Kidney (tissue), 14 donors: Measurements from ENCODE around the gene WSB1. TPM values are rescaled to one million over a fixed set of nuclear protein-coding genes. Genes with fewer than 3 reads are reported as not detected.

Experiments used
- DNase-seq, 5 donors: peaks; one replicate each; pipeline ENCODE4 v3.0.0-alpha.2; 2013 to 2020
- FAIRE-seq: peaks from 2 replicates; lab custom pipeline; 2012; peaks lifted over from hg19 to GRCh38; lab: Jason Lieb, UNC
- H3K27ac ChIP-seq, 2 donors: one replicate each; pipeline ENCODE4 v1.7.0; 2013; ENCODE audit warnings: low read depth in 2 of 2, low read length in 2 of 2, inconsistent platforms in 1 of 2
- H3K27me3 ChIP-seq: one replicate; pipeline ENCODE4 v1.7.1; 2013; ENCODE audit warnings: low read length, inconsistent platforms; ENCODE audit not compliant: control insufficient read depth, insufficient read depth
- H3K36me3 ChIP-seq, 3 donors: one replicate each; pipeline versions ENCODE4 v1.7.0 to v1.7.1; 2013; ENCODE audit warnings: low read length in 3 of 3, control low read depth in 1 of 3, inconsistent platforms in 1 of 3; ENCODE audit not compliant: insufficient read depth in 3 of 3, control insufficient read depth in 2 of 3
- H3K4me1 ChIP-seq, 3 donors: one replicate each; pipeline versions ENCODE4 v1.7.0 to v1.7.1; 2013; ENCODE audit warnings: low read length in 3 of 3, inconsistent platforms in 1 of 3, low read depth in 1 of 3; ENCODE audit not compliant: control insufficient read depth in 2 of 3, insufficient read depth in 2 of 3
- H3K4me3 ChIP-seq, 3 donors: one replicate each; pipeline versions ENCODE4 v1.7.0 to v1.8.1; 2013; ENCODE audit warnings: low read length in 3 of 3, control low read depth in 1 of 3, inconsistent platforms in 1 of 3
- H3K9ac ChIP-seq, 3 donors: one replicate each; pipeline versions ENCODE4 v1.7.0 to v1.7.1; 2013; ENCODE audit warnings: low read length in 3 of 3, control low read depth in 1 of 3, inconsistent platforms in 1 of 3
- H3K9me3 ChIP-seq, 3 donors: one replicate each; pipeline versions ENCODE4 v1.7.0 to v1.7.1; 2013; ENCODE audit warnings: low read length in 3 of 3, control low read depth in 1 of 3, inconsistent platforms in 1 of 3; ENCODE audit not compliant: control insufficient read depth in 2 of 3, insufficient read depth in 1 of 3
- CTCF ChIP-seq: IDR thresholded peaks from 3 replicates; pipeline ENCODE4 v1.5.1; 2012; ENCODE audit warnings: mild to moderate bottlenecking, moderate library complexity, borderline replicate concordance; ENCODE audit not compliant: insufficient read depth; ENCODE audit errors: extremely low read depth
- intact Hi-C: fragments of 100-400 bp; cut with DNase I; formaldehyde crosslinking; loops from one replicate; pipeline ENCODE4 v1.11.1; 2022
- polyA plus RNA-seq: library from polyadenylated mRNA; stranded (reverse); fragments of 350-450 nt; fragmentation: Illumina TruSeq; extraction: RNeasy Lipid Tissue Mini Kit (QIAGEN cat#74804); gene quantifications from one replicate; pipeline ENCODE4 v1.2.3, GENCODE V29; 2014; ENCODE audit warnings: low read depth, low replicate concordance; ENCODE audit not compliant: insufficient read depth
- total RNA-seq: library from RNA; stranded (reverse); fragmentation: NEBNext Ultra II Directional; extraction: Animal tissue kit (Norgen Biotek cat#: 25700); gene quantifications from one replicate; pipeline ENCODE4 v1.2.1, GENCODE V29; 2021
- donor health status: control.
- donor health status: control.
- donor health status: control.
- donor health status: control.
- donor health status: control.
- donor health status: DM: yes; HTN: yes; CAD: no.
- donor health status: Normal renal cell carcinoma (clear cell type).

WSB1 gene
- total and polyA plus RNA-seq, 2 donors from 2014 or later = 59.8 to 195 TPM

- no peak for DNase-seq
- intact Hi-C loops = no loop called here
- Histone ChIP-seq H3K9me3 (no peaks in the 10 kb centered on the region), H3K4me3 (no peak overlapping the region), H3K27ac (peak overlapping the region; percentile 54 to 81), H3K4me1 (peaks cover under 1 to 28% (median 24%) of the 10 kb centered on the region in 3 donors), H3K9ac (peak overlapping the region in 2 of 3 donors; percentile 2), H3K36me3 (peaks cover 3 to 9% (median 6%) of the 10 kb centered on the region in 3 donors), H3K27me3 (no peaks in the 10 kb centered on the region)
- no peak for FAIRE-seq
- TF ChIP-seq CTCF = no peak
Measured at GRCh38 chr17:27320222-27320560, 26.3 kb downstream of the WSB1 start.

- H3K4me1 ChIP-seq = peaks cover 0 to 28% (median 20%) of the 10 kb centered on the region in 3 donors
- H3K9me3 ChIP-seq = no peaks in the 10 kb centered on the region
- intact Hi-C loops = no loop called here
- DNase-seq = no peak
- TF ChIP-seq CTCF = no peak
- no peak overlapping the region for H3K4me3 ChIP-seq
- H3K27ac ChIP-seq = no peak overlapping the region
- H3K36me3 ChIP-seq = peaks cover 0 to 4% (median 4%) of the 10 kb centered on the region in 3 donors
- H3K27me3 ChIP-seq = no peaks in the 10 kb centered on the region
- no peak overlapping the region for H3K9ac ChIP-seq
- no peak for FAIRE-seq
Measured at GRCh38 chr17:27321372-27321771, 27.5 kb downstream of the WSB1 start.

GRCh38 chr17:27322026-27322425 lies 28.1 kb downstream of the WSB1 start:
- DNase-seq (no peak), FAIRE-seq (no peak)
- intact Hi-C loops = no loop called here
- H3K4me1 ChIP-seq = peaks cover 0 to 23% (median 20%) of the 10 kb centered on the region in 3 donors
- H3K9me3 ChIP-seq = no peaks in the 10 kb centered on the region
- H3K27me3 ChIP-seq = no peaks in the 10 kb centered on the region
- no peak overlapping the region for H3K4me3 ChIP-seq
- H3K9ac ChIP-seq = no peak overlapping the region
- peaks cover 0 to 4% (median 0%) of the 10 kb centered on the region in 3 donors for H3K36me3 ChIP-seq
- no peak for TF ChIP-seq CTCF
- H3K27ac ChIP-seq = peak overlapping the region; percentile 4 to 12
